ENCODE results near the gene A3GALT2. TPM values are rescaled to one million over a fixed set of nuclear protein-coding genes. Genes with fewer than 3 reads are reported as not detected.
A peak's percentile ranks its signal among the peaks of the same experiment; 100 is the strongest.

Gene A3GALT2
- total RNA-seq, 1 donor from 2014 or later = not detected

GRCh38 chr1:33348676-33349080 is 27.8 kb upstream of the A3GALT2 start:
- H3K4me1 Mint-ChIP-seq (ENCODE audit: low read depth) = peaks cover 50% of the 10 kb centered on the region

GRCh38 chr1:33348194-33348593 is 27.3 kb upstream of the A3GALT2 start:
- no peaks in the 10 kb centered on the region for H3K9me3 Mint-ChIP-seq
- intact Hi-C loops (cut with micrococcal nuclease) = loop anchor here (5.0 kb wide), 1 partner anchor 91 kb away; the partner anchor contains the start of gene ZNF362
- H3K4me3 Mint-ChIP-seq (ENCODE audit: low read depth) = peak overlapping the region; percentile 86
- peak overlapping the region; percentile 91 for H3K27ac Mint-ChIP-seq
- peaks cover 27% of the 10 kb centered on the region for H3K36me3 Mint-ChIP-seq (ENCODE audit: low read depth)
- H3K4me1 Mint-ChIP-seq (ENCODE audit: low read depth) = peaks cover 51% of the 10 kb centered on the region
- peaks cover 3% of the 10 kb centered on the region for H3K27me3 Mint-ChIP-seq (ENCODE audit: low read depth)
- no peak for DNase-seq (ENCODE audit: low spot score)

More at GRCh38 chr1:33348676-33349080, 27.8 kb upstream of the A3GALT2 start:
- H3K4me3 Mint-ChIP-seq (ENCODE audit: low read depth) = peak overlapping the region; percentile 86
- intact Hi-C loops (cut with micrococcal nuclease) = loop anchor here (5.0 kb wide), 1 partner anchor 91 kb away; the partner anchor contains the start of gene ZNF362
- H3K27ac Mint-ChIP-seq = peak overlapping the region; percentile 91
- no peaks in the 10 kb centered on the region for H3K9me3 Mint-ChIP-seq
- DNase-seq (ENCODE audit: low spot score) = peak; percentile 14
- H3K27me3 Mint-ChIP-seq (ENCODE audit: low read depth) = peaks cover 3% of the 10 kb centered on the region
- peaks cover 27% of the 10 kb centered on the region for H3K36me3 Mint-ChIP-seq (ENCODE audit: low read depth)

GRCh38 chr1:33347650-33347992 is 26.7 kb upstream of the A3GALT2 start:
- Mint-ChIP-seq H3K9me3 (no peaks in the 10 kb centered on the region), H3K4me3 (ENCODE audit: low read depth) (peak overlapping the region; percentile 86), H3K27me3 (ENCODE audit: low read depth) (peaks cover 3% of the 10 kb centered on the region), H3K36me3 (ENCODE audit: low read depth) (peaks cover 29% of the 10 kb centered on the region), H3K4me1 (ENCODE audit: low read depth) (peaks cover 51% of the 10 kb centered on the region), H3K27ac (no peak overlapping the region)
- intact Hi-C loops (cut with micrococcal nuclease) = loop anchor here (5.0 kb wide), 1 partner anchor 90 kb away; the partner anchor contains the start of gene ZNF362
- no peak for DNase-seq (ENCODE audit: low spot score)

- peaks cover 3% of the 10 kb centered on the region for H3K27me3 Mint-ChIP-seq (ENCODE audit: low read depth)
- no peak for DNase-seq (ENCODE audit: low spot score)
- no peaks in the 10 kb centered on the region for H3K9me3 Mint-ChIP-seq
- H3K36me3 Mint-ChIP-seq (ENCODE audit: low read depth) = peaks cover 33% of the 10 kb centered on the region
- intact Hi-C loops (cut with micrococcal nuclease) = loop anchor here (5.0 kb wide), 1 partner anchor 90 kb away; the partner anchor contains the start of gene ZNF362
- peak overlapping the region; percentile 86 for H3K4me3 Mint-ChIP-seq (ENCODE audit: low read depth)
- peak overlapping the region; percentile 67 for H3K27ac Mint-ChIP-seq
- H3K4me1 Mint-ChIP-seq (ENCODE audit: low read depth) = peaks cover 51% of the 10 kb centered on the region
These were observed 26.2 kb upstream of the A3GALT2 start for GRCh38 chr1:33346927-33347649.

- Mint-ChIP-seq H3K4me3 (ENCODE audit: low read depth) (peak overlapping the region; percentile 86), H3K27ac (peak overlapping the region; percentile 67), H3K36me3 (ENCODE audit: low read depth) (peaks cover 33% of the 10 kb centered on the region), H3K4me1 (ENCODE audit: low read depth) (peaks cover 50% of the 10 kb centered on the region), H3K9me3 (no peaks in the 10 kb centered on the region), H3K27me3 (ENCODE audit: low read depth) (peaks cover 3% of the 10 kb centered on the region)
- intact Hi-C loops (cut with micrococcal nuclease) = loop anchor here (5.0 kb wide), 1 partner anchor 89 kb away; the partner anchor contains the start of gene ZNF362
- DNase-seq (ENCODE audit: low spot score) = no peak
These were observed 25.6 kb upstream of the A3GALT2 start for GRCh38 chr1:33346533-33346926.

- Mint-ChIP-seq H3K27ac (no peak overlapping the region), H3K36me3 (ENCODE audit: low read depth) (peaks cover 37% of the 10 kb centered on the region), H3K4me1 (ENCODE audit: low read depth) (peaks cover 41% of the 10 kb centered on the region), H3K4me3 (ENCODE audit: low read depth) (no peak overlapping the region), H3K27me3 (ENCODE audit: low read depth) (no peaks in the 10 kb centered on the region), H3K9me3 (no peaks in the 10 kb centered on the region)
- intact Hi-C loops (cut with micrococcal nuclease) = loop anchor here (5.0 kb wide), 1 partner anchor 88 kb away; the partner anchor contains the start of gene ZNF362
- DNase-seq (ENCODE audit: low spot score) = no peak
These were observed 24.1 kb upstream of the A3GALT2 start for GRCh38 chr1:33344896-33345560.

GRCh38 chr1:33343539-33343938 is 22.6 kb upstream of the A3GALT2 start:
- H3K4me1 Mint-ChIP-seq (ENCODE audit: low read depth) = peaks cover 38% of the 10 kb centered on the region
- H3K9me3 Mint-ChIP-seq = no peaks in the 10 kb centered on the region
- DNase-seq (ENCODE audit: low spot score) = no peak

GRCh38 chr1:33342041-33342723 is 21.3 kb upstream of the A3GALT2 start:
- intact Hi-C loops (cut with micrococcal nuclease) = no loop called here
- Mint-ChIP-seq H3K36me3 (ENCODE audit: low read depth) (peaks cover 24% of the 10 kb centered on the region), H3K9me3 (no peaks in the 10 kb centered on the region), H3K27me3 (ENCODE audit: low read depth) (no peaks in the 10 kb centered on the region), H3K4me1 (ENCODE audit: low read depth) (peaks cover 32% of the 10 kb centered on the region), H3K4me3 (ENCODE audit: low read depth) (no peak overlapping the region), H3K27ac (no peak overlapping the region)
- DNase-seq (ENCODE audit: low spot score) = no peak

More at GRCh38 chr1:33343539-33343938, 22.6 kb upstream of the A3GALT2 start:
- Mint-ChIP-seq H3K27ac (no peak overlapping the region), H3K36me3 (ENCODE audit: low read depth) (peaks cover 31% of the 10 kb centered on the region), H3K4me3 (ENCODE audit: low read depth) (no peak overlapping the region), H3K27me3 (ENCODE audit: low read depth) (no peaks in the 10 kb centered on the region)
- intact Hi-C loops (cut with micrococcal nuclease) = no loop called here

GRCh38 chr1:33341190-33341589 is 20.3 kb upstream of the A3GALT2 start:
- Mint-ChIP-seq H3K27ac (no peak overlapping the region), H3K36me3 (ENCODE audit: low read depth) (peaks cover 14% of the 10 kb centered on the region), H3K9me3 (no peaks in the 10 kb centered on the region), H3K4me3 (ENCODE audit: low read depth) (no peak overlapping the region), H3K4me1 (ENCODE audit: low read depth) (peaks cover 22% of the 10 kb centered on the region), H3K27me3 (ENCODE audit: low read depth) (no peaks in the 10 kb centered on the region)
- DNase-seq (ENCODE audit: low spot score) = no peak
- intact Hi-C loops (cut with micrococcal nuclease) = no loop called here

GRCh38 chr1:33339413-33339812 is 18.5 kb upstream of the A3GALT2 start:
- peaks cover 20% of the 10 kb centered on the region for H3K4me1 Mint-ChIP-seq (ENCODE audit: low read depth)
- peaks cover 14% of the 10 kb centered on the region for H3K36me3 Mint-ChIP-seq (ENCODE audit: low read depth)
- H3K27me3 Mint-ChIP-seq (ENCODE audit: low read depth) = no peaks in the 10 kb centered on the region
- H3K4me3 Mint-ChIP-seq (ENCODE audit: low read depth) = no peak overlapping the region
- no peaks in the 10 kb centered on the region for H3K9me3 Mint-ChIP-seq
- no peak overlapping the region for H3K27ac Mint-ChIP-seq
- DNase-seq (ENCODE audit: low spot score) = no peak
- intact Hi-C loops (cut with micrococcal nuclease) = no loop called here

GRCh38 chr1:33338440-33339211 is 17.7 kb upstream of the A3GALT2 start:
- DNase-seq (ENCODE audit: low spot score) = no peak
- Mint-ChIP-seq H3K27me3 (ENCODE audit: low read depth) (no peaks in the 10 kb centered on the region), H3K4me3 (ENCODE audit: low read depth) (no peak overlapping the region), H3K27ac (no peak overlapping the region), H3K9me3 (no peaks in the 10 kb centered on the region), H3K4me1 (ENCODE audit: low read depth) (peaks cover 14% of the 10 kb centered on the region), H3K36me3 (ENCODE audit: low read depth) (peaks cover 19% of the 10 kb centered on the region)
- intact Hi-C loops (cut with micrococcal nuclease) = no loop called here

GRCh38 chr1:33338048-33338439 is 17.1 kb upstream of the A3GALT2 start:
- H3K27ac Mint-ChIP-seq = no peak overlapping the region
- H3K9me3 Mint-ChIP-seq = no peaks in the 10 kb centered on the region
- peaks cover 14% of the 10 kb centered on the region for H3K4me1 Mint-ChIP-seq (ENCODE audit: low read depth)
- DNase-seq (ENCODE audit: low spot score) = no peak
- H3K27me3 Mint-ChIP-seq (ENCODE audit: low read depth) = no peaks in the 10 kb centered on the region
- H3K4me3 Mint-ChIP-seq (ENCODE audit: low read depth) = no peak overlapping the region
- peaks cover 25% of the 10 kb centered on the region for H3K36me3 Mint-ChIP-seq (ENCODE audit: low read depth)
- intact Hi-C loops (cut with micrococcal nuclease) = no loop called here
